IPS DF 19.7 (cell line): ENCODE results near the gene CCAR1.
A peak's percentile ranks its signal among the peaks of the same experiment; 100 is the strongest.
"Not testable (repeated sequence)": the region's sequence is repeated elsewhere in the genome, so short reads cannot be mapped to it uniquely, and the experiment has no call there.

ENCODE experiments used
- DNase-seq: peaks from one replicate; pipeline ENCODE4 v3.0.0-alpha.2; 2013; ENCODE audit warnings: low read depth, low spot score

Gene CCAR1

GRCh38 chr10:68720793-68721672 is at the start of gene CCAR1:
TSS of gene CCAR1 (plus strand) at chr10:68721239. CDS start at chr10:68722505, 1,266 bp downstream.
- peak; percentile 92 for DNase-seq

GRCh38 chr10:68684413-68684812 is 36.6 kb upstream of the CCAR1 start:
- no peak for DNase-seq

- DNase-seq: no peak
Observed at GRCh38 chr10:68696018-68696417, 25.0 kb upstream of the CCAR1 start.

DNA sequence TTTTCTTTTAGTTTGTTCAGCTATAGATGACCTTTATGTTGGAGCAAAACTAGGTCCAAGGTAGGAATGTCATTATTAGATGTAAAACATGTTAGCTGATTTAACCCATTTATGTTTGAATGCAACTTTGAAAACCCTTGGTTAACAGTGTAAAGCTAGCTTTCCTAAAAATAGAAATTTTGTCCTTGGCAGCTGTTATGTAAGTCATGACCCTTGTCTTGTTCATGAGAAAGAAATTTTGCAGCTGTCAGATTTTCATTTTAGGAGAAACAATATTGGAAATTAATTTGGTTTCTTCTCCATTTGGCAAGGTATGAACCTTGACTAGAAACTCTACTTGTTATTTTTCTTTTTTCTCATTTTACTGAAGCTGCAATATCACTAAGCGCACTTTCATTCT is 23.9 kb upstream of the CCAR1 start:
- DNase-seq: no peak

- DNase-seq: no peak
Observed at GRCh38 chr10:68700197-68700596, 20.8 kb upstream of the CCAR1 start.

DNA sequence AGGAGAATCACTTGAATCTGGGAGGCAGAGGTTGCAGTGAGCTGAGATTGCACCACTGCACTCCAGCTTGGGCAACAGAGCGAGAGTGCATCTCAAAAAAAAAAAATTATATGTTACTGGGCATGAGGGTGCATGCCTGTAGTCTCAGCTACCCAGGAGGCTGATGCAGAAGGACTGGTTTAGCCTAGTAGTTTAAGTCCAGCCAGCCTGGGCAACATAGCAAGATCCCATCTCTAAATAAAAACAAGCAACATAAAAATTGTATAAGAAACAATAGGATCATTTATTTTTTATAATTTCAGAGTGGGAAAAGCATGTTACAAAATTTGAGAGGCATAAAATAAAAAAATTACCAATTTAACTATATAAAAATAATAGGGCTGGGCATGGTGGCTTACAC is 15.5 kb upstream of the CCAR1 start:
- no peak for DNase-seq

- not testable (repeated sequence) for DNase-seq
Observed at GRCh38 chr10:68708987-68709386, 12.1 kb upstream of the CCAR1 start.

DNA sequence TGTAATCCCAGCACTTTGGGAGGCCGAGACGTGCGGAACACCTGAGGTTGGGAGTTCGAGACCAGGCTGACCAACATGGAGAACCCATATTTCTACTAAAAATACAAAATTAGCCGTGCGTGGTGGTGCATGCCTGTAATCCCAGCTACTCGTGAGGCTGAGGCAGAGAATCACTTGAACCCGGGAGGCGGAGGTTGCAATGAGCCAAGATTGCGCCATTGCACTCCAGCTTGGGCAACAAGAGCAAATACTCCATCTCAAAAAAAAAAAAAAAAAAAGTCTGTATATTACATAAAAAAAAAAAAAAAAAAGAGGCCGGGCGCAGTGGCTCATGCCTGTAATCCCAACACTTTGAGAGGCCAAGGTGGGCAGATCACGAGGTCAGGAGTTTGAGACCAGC is 8.0 kb upstream of the CCAR1 start:
- not testable (repeated sequence) for DNase-seq

- no peak for DNase-seq
Observed at GRCh38 chr10:68717435-68717834, 3.6 kb upstream of the CCAR1 start.

DNA sequence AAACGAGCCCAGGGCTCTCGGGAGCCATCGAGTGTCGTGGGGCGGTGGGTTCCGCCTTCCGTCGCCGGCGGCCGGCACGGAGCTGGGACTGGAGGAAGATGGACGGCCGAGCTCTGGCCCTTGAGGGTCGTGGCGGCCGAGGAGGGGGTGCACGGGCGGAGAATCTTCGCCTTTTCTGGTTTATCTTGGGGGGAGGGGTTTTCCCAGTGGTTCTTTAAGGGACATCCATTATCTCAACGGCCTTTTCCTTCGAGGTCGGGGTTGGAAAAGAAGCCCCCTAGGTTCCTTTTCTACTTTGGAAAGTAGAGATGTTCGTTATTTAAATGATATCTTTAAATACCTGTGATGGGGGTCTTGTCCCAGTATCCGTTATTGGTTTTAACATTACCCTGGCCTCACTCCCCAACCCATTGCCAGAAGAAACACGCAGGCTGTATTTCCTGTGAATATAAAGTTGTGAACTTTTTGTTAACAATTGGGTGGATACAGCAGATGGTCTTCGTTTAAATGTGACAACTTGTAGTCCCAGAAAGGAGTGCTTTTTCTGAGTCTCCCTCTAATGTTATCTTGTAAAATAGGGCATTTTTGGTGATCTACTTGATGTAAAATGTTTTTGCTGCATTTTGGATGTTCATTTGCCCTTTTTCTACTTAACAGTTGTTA is 765 bp downstream of the CCAR1 start:
- DNase-seq: no peak

GRCh38 chr10:68725016-68725415 is 4.0 kb downstream of the CCAR1 start:
- DNase-seq: no peak

DNA sequence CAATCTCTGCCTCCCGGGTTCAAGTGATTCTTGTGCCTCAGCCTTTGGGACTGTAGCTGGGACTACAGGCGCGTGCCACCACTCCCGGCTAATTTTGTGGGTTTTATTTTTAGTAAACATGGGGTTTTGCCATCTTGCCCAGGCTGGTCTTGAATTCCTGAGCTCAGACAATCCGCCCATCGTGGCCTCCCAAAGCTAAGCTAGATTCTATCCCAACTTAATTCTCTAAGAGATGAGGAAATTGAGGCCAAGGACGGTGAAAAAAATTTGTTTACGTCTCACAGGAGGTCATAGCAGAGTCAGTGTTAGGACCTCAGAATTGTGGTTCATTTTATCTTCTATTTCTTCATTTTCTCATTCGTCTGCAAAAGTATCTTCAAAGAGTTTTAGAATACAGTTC is 6.1 kb downstream of the CCAR1 start:
- DNase-seq: no peak

DNA sequence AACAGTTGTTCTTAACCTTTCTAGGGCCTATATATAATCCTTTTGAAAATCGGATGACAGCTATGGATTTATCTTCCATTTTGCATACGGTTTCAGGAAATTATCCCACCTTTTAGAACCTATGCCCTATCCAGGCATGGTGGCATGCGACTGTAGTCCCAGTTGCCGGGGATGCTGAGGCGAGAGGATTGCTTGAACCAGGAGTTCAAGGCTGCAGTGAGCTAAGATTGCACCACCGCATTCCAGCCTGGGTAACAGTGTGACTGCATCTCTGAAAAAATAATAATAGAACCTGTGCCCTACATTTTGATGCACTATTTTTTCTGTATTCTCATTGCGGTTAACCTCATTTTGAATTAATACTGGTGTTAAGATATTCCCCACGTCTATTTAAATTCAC is 11.6 kb downstream of the CCAR1 start:
- DNase-seq: no peak

- DNase-seq: no peak
Observed at GRCh38 chr10:68734349-68734748, 13.3 kb downstream of the CCAR1 start.

- no peak for DNase-seq
Observed at GRCh38 chr10:68735119-68735518, 14.1 kb downstream of the CCAR1 start.

- DNase-seq: not testable (repeated sequence)
Observed at GRCh38 chr10:68735739-68736138, 14.7 kb downstream of the CCAR1 start.

GRCh38 chr10:68740676-68741075 is 19.6 kb downstream of the CCAR1 start:
- DNase-seq: not testable (repeated sequence)

DNA sequence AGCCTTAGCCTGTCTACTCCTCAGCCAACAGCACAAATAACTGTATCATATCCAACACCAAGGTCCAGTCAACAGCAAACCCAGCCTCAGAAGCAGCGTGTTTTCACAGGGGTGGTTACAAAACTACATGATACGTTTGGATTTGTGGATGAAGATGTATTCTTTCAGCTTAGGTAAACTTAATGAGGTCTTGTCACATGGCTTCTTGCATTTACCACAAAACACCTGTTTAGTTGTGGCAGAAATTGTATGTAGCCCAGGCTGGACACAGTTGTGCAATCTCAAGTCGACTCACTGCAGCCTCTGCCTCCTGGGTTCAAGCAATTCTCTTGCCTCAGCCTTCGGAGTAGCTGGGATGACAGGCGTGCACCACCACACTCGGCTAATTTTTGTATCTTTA is 21.4 kb downstream of the CCAR1 start:
- DNase-seq: no peak

GRCh38 chr10:68752711-68753350 is 31.8 kb downstream of the CCAR1 start:
- DNase-seq: no peak

DNA sequence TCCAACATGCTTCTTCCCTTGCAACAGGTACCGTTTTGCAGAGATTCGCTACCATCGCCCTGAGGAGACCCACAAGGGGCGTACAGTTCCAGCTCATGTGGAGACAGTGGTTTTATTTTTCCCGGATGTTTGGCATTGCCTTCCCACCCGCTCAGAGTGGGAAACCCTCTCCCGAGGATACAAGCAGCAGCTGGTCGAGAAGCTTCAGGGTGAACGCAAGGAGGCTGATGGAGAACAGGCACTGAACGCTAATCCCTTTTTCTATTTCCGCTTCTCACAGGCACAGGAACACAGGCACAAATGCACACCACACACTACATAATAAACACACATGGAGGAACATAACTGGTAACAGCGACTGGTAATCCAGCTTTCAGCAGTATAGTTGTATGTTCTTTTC is 35.2 kb downstream of the CCAR1 start:
- no peak for DNase-seq

DNA sequence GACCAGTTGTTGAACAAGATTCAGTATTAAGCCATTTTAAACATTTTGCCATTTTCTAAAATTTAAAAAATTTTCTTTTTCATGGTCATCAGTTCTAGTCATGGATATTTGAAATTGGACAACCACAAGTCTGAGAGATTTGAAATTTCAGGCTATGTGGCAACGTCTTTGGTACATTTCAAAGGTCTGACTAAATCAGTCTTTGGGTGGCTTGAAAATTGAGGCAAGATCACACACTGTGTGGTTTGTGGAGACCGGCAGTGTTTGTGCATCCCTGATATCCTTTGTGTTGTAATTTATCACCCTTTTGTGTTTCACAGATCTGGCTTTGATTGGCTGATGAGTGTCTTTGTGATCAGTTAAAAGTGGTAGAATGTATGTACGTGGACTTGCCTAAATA is 35.7 kb downstream of the CCAR1 start:
- DNase-seq: no peak

- no peak for DNase-seq
Observed at GRCh38 chr10:68759223-68759863, 38.3 kb downstream of the CCAR1 start.
